GM23338 (cell line): ENCODE data around the gene MICAL3. TPM values are rescaled to one million over a fixed set of nuclear protein-coding genes. Genes with fewer than 3 reads are reported as not detected.

Source experiments
- ATAC-seq: fragments of 200-7000 bp; cut with Tn5 transposase; 3 replicates; pipeline ENCODE4 v1.9.1; 2020
- DNase-seq: peaks from one replicate; pipeline ENCODE4 v3.0.0-alpha.2; 2015; ENCODE audit warnings: low spot score
- H2AFZ ChIP-seq: fragments of 200-600 bp; sonication (generic); 2 replicates; pipeline ENCODE4 v1.8.0; 2016; ENCODE audit warnings: antibody characterized with exemption, mild to moderate bottlenecking, moderate library complexity
- H3F3A ChIP-seq: fragments of 200-600 bp; sonication (generic); replicated peaks from 2 replicates; pipeline ENCODE4 v1.8.0; 2017; ENCODE audit warnings: antibody characterized with exemption, mixed run types, low read depth
- H3K27ac ChIP-seq: fragments of 200-600 bp; sonication (generic); 2 replicates; pipeline ENCODE4 v1.6.1; 2016; ENCODE audit warnings: low read depth
- H3K27me3 ChIP-seq: fragments of 200-600 bp; sonication (generic); 2 replicates; pipeline ENCODE4 v1.8.0; 2016; ENCODE audit warnings: mild to moderate bottlenecking, mixed run types, moderate library complexity; ENCODE audit not compliant: insufficient read depth
- H3K36me3 ChIP-seq: fragments of 200-600 bp; sonication (generic); 2 replicates; pipeline ENCODE4 v1.8.0; 2016; ENCODE audit warnings: mild to moderate bottlenecking; ENCODE audit not compliant: insufficient read depth
- H3K4me1 ChIP-seq: fragments of 200-600 bp; sonication (generic); 2 replicates; pipeline ENCODE4 v1.8.0; 2016; ENCODE audit warnings: mild to moderate bottlenecking, moderate library complexity; ENCODE audit not compliant: insufficient read depth
- H3K4me2 ChIP-seq: fragments of 200-600 bp; sonication (generic); 2 replicates; pipeline ENCODE4 v1.7.1; 2017; ENCODE audit warnings: mixed run types
- H3K4me3 ChIP-seq: fragments of 200-600 bp; sonication (generic); 2 replicates; pipeline ENCODE4 v1.6.1; 2016; ENCODE audit warnings: mixed run types
- H3K79me2 ChIP-seq: fragments of 200-600 bp; sonication (generic); replicated peaks from 2 replicates; pipeline ENCODE4 v1.8.0; 2017; ENCODE audit warnings: mild to moderate bottlenecking; ENCODE audit not compliant: insufficient read depth
- H3K9me2 ChIP-seq: fragments of 200-600 bp; sonication (generic); 2 replicates; pipeline ENCODE4 v1.8.0; 2017; ENCODE audit not compliant: insufficient read depth
- H4K20me1 ChIP-seq: fragments of 200-600 bp; sonication (generic); replicated peaks from 2 replicates; pipeline ENCODE4 v1.8.0; 2017; ENCODE audit warnings: mild to moderate bottlenecking; ENCODE audit not compliant: insufficient read depth
- H3K27ac Mint-ChIP-seq: 2 replicates; pipeline ENCODE4 v1.8.0; 2020; ENCODE audit warnings: inconsistent platforms, mild to moderate bottlenecking, moderate library complexity, mixed read lengths
- H3K27me3 Mint-ChIP-seq: 3 replicates; pipeline ENCODE4 v1.8.0; 2022; ENCODE audit warnings: low read depth, mild to moderate bottlenecking, moderate library complexity, mixed read lengths, inconsistent platforms; ENCODE audit not compliant: insufficient read depth, poor library complexity
- H3K36me3 Mint-ChIP-seq: 3 replicates; pipeline ENCODE4 v1.8.0; 2021; ENCODE audit warnings: low read depth, mild to moderate bottlenecking, inconsistent platforms, moderate library complexity, mixed read lengths
- H3K4me1 Mint-ChIP-seq: 3 replicates; pipeline ENCODE4 v1.8.0; 2020; ENCODE audit warnings: mild to moderate bottlenecking, inconsistent platforms, mixed read lengths
- H3K4me3 Mint-ChIP-seq: 3 replicates; pipeline ENCODE4 v1.8.0; 2021; ENCODE audit warnings: moderate library complexity, mild to moderate bottlenecking, inconsistent platforms, mixed read lengths
- H3K9me3 Mint-ChIP-seq: 3 replicates; pipeline ENCODE4 v1.8.0; 2020; ENCODE audit warnings: moderate library complexity, mild to moderate bottlenecking, inconsistent platforms, mixed read lengths
- CREB1 ChIP-seq: fragments of 250-450 bp; sonication (Bioruptor Pico); IDR thresholded peaks from 2 replicates; pipeline ENCODE4 v1.5.0; 2020; ENCODE audit warnings: low read depth, mild to moderate bottlenecking, moderate library complexity
- EZH2 ChIP-seq: fragments of 200-600 bp; sonication (generic); IDR thresholded peaks from one replicate; pipeline ENCODE4 v1.8.0; 2017; ENCODE audit warnings: antibody characterized with exemption, mild to moderate bottlenecking, low read depth; ENCODE audit not compliant: unreplicated experiment
- EZH2phosphoT487 ChIP-seq: fragments of 200-600 bp; sonication (generic); IDR thresholded peaks from one replicate; pipeline ENCODE4 v1.8.1; 2018; ENCODE audit warnings: antibody characterized with exemption; ENCODE audit not compliant: unreplicated experiment
- JUNB ChIP-seq: IDR thresholded peaks from one replicate; pipeline ENCODE4 v1.6.1; 2016; ENCODE audit warnings: antibody characterized with exemption; ENCODE audit not compliant: unreplicated experiment
- NANOG ChIP-seq: IDR thresholded peaks from 2 replicates; pipeline ENCODE4 v1.6.1; 2016; ENCODE audit warnings: antibody characterized with exemption, borderline replicate concordance
- POLR2AphosphoS5 ChIP-seq: IDR thresholded peaks from 2 replicates; pipeline ENCODE4 v1.6.1; 2016; ENCODE audit warnings: antibody characterized with exemption, low read depth
- STAT1 ChIP-seq: IDR thresholded peaks from one replicate; pipeline ENCODE4 v1.6.1; 2016; ENCODE audit warnings: antibody characterized with exemption; ENCODE audit not compliant: unreplicated experiment
- ZNF331 ChIP-seq: fragments of 250-450 bp; sonication (Bioruptor Pico); IDR thresholded peaks from 2 replicates; pipeline ENCODE4 v1.5.0; 2020; ENCODE audit warnings: low read depth, mild to moderate bottlenecking, moderate library complexity
- polyA plus RNA-seq: library from polyadenylated mRNA; unstranded; fragments of >200 nt; fragmentation: Nextera tagmentation; extraction: Ambion mirVana; gene quantifications from 2 replicates; pipeline ENCODE4 v1.2.1, GENCODE V29; 2016
- total RNA-seq: library from RNA; depleted of rRNA; stranded (reverse); fragments of >200 nt; shearing (Covaris generic); gene quantifications from 2 replicates; pipeline ENCODE4 v1.2.3, GENCODE V29; 2014
- TF ChIP-seq, protein P1 (sequence below): fragments of 250-450 bp; sonication (Bioruptor Pico); IDR thresholded peaks from 2 replicates; pipeline ENCODE4 v1.5.0; 2020; ENCODE audit warnings: mild to moderate bottlenecking, moderate library complexity
- TF ChIP-seq, protein P2 (sequence below): IDR thresholded peaks from 2 replicates; pipeline ENCODE4 v1.6.1; 2016; ENCODE audit warnings: antibody characterized with exemption
- TF ChIP-seq, protein P3 (sequence below): IDR thresholded peaks from one replicate; pipeline ENCODE4 v1.6.1; 2018; ENCODE audit warnings: antibody characterized with exemption; ENCODE audit not compliant: unreplicated experiment
- TF ChIP-seq, protein P4 (sequence below), 2 experiments: fragments of 200-600 bp in 1 of 2; sonication (generic) in 1 of 2; conservative IDR thresholded peaks; 2 replicates each; pipeline versions ENCODE4 v1.5.1 to v1.6.1; 2016 to 2017; ENCODE audit warnings: antibody characterized with exemption in 2 of 2, low read depth in 2 of 2, mild to moderate bottlenecking in 2 of 2, moderate library complexity in 1 of 2

Gene MICAL3
- total and polyA plus RNA-seq, 2 experiments from 2014 or later: 10.1 to 33.9 TPM

DNA sequence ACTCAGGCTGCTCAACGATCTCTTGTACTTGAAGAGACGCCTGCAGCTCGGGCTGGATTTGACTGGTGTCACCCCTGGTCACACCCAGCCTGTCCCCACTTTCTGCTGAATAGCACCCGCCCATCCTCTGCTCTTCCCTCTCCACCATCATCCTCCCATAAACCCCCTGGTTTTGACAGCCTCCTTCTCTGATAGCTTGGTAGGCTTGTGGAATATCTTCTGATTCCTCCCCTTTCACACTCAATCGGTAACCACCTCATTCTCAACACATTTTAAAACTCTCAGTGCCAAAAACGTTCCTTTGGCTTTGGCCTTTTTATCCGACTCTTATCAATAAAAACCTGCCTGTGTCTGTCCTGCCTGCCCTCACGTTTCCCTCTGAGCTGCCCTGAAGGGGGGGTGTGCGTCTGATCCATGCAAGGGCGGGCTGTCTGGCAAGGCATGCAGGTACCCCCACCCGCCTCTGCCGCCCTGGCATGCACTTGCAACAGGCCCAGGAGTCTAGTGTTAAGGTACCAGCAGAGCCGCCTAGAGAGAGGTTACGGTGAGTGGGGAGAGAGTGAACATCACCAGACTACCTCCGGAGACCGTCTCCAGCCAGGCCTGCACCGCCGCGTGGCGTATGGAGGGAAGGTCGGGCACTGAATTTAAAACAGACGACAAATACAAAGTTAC lies 198.3 kb downstream of the MICAL3 start:
- H3K9me2 ChIP-seq: no peaks in the 10 kb centered on the region

More for the DNA sequence above, 198.3 kb downstream of the MICAL3 start:
- peaks cover 3% of the 10 kb centered on the region; the same call in 1 of the 3 replicates for H3K4me1 Mint-ChIP-seq
- H3F3A ChIP-seq: no peaks in the 10 kb centered on the region
- no peak overlapping the region for H3K27ac ChIP-seq
- TF ChIP-seq STAT1 (no peak), ZNF331 (CRISPR knock-in tag) (no peak), EZH2phosphoT487 (no peak), POLR2AphosphoS5 (no peak), EZH2 (no peak), JUNB (no peak), CREB1 (CRISPR knock-in tag) (no peak), NANOG (no peak)
- TF ChIP-seq, protein P1, sequence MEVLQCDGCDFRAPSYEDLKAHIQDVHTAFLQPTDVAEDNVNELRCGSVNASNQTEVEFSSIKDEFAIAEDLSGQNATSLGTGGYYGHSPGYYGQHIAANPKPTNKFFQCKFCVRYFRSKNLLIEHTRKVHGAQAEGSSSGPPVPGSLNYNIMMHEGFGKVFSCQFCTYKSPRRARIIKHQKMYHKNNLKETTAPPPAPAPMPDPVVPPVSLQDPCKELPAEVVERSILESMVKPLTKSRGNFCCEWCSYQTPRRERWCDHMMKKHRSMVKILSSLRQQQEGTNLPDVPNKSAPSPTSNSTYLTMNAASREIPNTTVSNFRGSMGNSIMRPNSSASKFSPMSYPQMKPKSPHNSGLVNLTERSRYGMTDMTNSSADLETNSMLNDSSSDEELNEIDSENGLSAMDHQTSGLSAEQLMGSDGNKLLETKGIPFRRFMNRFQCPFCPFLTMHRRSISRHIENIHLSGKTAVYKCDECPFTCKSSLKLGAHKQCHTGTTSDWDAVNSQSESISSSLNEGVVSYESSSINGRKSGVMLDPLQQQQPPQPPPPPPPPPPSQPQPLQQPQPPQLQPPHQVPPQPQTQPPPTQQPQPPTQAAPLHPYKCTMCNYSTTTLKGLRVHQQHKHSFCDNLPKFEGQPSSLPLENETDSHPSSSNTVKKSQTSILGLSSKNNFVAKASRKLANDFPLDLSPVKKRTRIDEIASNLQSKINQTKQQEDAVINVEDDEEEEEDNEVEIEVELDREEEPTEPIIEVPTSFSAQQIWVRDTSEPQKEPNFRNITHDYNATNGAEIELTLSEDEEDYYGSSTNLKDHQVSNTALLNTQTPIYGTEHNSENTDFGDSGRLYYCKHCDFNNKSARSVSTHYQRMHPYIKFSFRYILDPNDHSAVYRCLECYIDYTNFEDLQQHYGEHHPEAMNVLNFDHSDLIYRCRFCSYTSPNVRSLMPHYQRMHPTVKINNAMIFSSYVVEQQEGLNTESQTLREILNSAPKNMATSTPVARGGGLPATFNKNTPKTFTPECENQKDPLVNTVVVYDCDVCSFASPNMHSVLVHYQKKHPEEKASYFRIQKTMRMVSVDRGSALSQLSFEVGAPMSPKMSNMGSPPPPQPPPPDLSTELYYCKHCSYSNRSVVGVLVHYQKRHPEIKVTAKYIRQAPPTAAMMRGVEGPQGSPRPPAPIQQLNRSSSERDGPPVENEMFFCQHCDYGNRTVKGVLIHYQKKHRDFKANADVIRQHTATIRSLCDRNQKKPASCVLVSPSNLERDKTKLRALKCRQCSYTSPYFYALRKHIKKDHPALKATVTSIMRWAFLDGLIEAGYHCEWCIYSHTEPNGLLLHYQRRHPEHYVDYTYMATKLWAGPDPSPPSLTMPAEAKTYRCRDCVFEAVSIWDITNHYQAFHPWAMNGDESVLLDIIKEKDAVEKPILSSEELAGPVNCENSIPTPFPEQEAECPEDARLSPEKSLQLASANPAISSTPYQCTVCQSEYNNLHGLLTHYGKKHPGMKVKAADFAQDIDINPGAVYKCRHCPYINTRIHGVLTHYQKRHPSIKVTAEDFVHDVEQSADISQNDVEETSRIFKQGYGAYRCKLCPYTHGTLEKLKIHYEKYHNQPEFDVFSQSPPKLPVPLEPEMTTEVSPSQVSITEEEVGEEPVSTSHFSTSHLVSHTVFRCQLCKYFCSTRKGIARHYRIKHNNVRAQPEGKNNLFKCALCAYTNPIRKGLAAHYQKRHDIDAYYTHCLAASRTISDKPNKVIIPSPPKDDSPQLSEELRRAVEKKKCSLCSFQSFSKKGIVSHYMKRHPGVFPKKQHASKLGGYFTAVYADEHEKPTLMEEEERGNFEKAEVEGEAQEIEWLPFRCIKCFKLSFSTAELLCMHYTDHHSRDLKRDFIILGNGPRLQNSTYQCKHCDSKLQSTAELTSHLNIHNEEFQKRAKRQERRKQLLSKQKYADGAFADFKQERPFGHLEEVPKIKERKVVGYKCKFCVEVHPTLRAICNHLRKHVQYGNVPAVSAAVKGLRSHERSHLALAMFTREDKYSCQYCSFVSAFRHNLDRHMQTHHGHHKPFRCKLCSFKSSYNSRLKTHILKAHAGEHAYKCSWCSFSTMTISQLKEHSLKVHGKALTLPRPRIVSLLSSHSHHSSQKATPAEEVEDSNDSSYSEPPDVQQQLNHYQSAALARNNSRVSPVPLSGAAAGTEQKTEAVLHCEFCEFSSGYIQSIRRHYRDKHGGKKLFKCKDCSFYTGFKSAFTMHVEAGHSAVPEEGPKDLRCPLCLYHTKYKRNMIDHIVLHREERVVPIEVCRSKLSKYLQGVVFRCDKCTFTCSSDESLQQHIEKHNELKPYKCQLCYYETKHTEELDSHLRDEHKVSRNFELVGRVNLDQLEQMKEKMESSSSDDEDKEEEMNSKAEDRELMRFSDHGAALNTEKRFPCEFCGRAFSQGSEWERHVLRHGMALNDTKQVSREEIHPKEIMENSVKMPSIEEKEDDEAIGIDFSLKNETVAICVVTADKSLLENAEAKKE: no peak
- TF ChIP-seq, protein P2, sequence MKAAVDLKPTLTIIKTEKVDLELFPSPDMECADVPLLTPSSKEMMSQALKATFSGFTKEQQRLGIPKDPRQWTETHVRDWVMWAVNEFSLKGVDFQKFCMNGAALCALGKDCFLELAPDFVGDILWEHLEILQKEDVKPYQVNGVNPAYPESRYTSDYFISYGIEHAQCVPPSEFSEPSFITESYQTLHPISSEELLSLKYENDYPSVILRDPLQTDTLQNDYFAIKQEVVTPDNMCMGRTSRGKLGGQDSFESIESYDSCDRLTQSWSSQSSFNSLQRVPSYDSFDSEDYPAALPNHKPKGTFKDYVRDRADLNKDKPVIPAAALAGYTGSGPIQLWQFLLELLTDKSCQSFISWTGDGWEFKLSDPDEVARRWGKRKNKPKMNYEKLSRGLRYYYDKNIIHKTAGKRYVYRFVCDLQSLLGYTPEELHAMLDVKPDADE: no peak
- TF ChIP-seq, protein P3, sequence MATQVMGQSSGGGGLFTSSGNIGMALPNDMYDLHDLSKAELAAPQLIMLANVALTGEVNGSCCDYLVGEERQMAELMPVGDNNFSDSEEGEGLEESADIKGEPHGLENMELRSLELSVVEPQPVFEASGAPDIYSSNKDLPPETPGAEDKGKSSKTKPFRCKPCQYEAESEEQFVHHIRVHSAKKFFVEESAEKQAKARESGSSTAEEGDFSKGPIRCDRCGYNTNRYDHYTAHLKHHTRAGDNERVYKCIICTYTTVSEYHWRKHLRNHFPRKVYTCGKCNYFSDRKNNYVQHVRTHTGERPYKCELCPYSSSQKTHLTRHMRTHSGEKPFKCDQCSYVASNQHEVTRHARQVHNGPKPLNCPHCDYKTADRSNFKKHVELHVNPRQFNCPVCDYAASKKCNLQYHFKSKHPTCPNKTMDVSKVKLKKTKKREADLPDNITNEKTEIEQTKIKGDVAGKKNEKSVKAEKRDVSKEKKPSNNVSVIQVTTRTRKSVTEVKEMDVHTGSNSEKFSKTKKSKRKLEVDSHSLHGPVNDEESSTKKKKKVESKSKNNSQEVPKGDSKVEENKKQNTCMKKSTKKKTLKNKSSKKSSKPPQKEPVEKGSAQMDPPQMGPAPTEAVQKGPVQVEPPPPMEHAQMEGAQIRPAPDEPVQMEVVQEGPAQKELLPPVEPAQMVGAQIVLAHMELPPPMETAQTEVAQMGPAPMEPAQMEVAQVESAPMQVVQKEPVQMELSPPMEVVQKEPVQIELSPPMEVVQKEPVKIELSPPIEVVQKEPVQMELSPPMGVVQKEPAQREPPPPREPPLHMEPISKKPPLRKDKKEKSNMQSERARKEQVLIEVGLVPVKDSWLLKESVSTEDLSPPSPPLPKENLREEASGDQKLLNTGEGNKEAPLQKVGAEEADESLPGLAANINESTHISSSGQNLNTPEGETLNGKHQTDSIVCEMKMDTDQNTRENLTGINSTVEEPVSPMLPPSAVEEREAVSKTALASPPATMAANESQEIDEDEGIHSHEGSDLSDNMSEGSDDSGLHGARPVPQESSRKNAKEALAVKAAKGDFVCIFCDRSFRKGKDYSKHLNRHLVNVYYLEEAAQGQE: no peak
- TF ChIP-seq, protein P4, sequence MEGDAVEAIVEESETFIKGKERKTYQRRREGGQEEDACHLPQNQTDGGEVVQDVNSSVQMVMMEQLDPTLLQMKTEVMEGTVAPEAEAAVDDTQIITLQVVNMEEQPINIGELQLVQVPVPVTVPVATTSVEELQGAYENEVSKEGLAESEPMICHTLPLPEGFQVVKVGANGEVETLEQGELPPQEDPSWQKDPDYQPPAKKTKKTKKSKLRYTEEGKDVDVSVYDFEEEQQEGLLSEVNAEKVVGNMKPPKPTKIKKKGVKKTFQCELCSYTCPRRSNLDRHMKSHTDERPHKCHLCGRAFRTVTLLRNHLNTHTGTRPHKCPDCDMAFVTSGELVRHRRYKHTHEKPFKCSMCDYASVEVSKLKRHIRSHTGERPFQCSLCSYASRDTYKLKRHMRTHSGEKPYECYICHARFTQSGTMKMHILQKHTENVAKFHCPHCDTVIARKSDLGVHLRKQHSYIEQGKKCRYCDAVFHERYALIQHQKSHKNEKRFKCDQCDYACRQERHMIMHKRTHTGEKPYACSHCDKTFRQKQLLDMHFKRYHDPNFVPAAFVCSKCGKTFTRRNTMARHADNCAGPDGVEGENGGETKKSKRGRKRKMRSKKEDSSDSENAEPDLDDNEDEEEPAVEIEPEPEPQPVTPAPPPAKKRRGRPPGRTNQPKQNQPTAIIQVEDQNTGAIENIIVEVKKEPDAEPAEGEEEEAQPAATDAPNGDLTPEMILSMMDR (conservative IDR thresholded peaks at IDR 0.05; ENCODE audit: low read depth in 2 of 2): no peak
- H3K79me2 ChIP-seq: no peaks in the 10 kb centered on the region
- H3K4me1 ChIP-seq: no peaks in the 10 kb centered on the region
- H3K27ac Mint-ChIP-seq: no peak overlapping the region
- H3K9me3 Mint-ChIP-seq: no peaks in the 10 kb centered on the region; the same call in 2 of the 3 replicates
- H3K36me3 Mint-ChIP-seq: peaks cover 3% of the 10 kb centered on the region; the same call in 1 of the 3 replicates
- H3K4me3 Mint-ChIP-seq: no peak overlapping the region
- H3K4me3 ChIP-seq: no peak overlapping the region
- H3K27me3 Mint-ChIP-seq: peaks cover 7% of the 10 kb centered on the region
- no peak overlapping the region for H2AFZ ChIP-seq
- ATAC-seq (no peak), DNase-seq (no peak)
- no peak overlapping the region for H3K4me2 ChIP-seq
- no peaks in the 10 kb centered on the region for H3K36me3 ChIP-seq
- H3K27me3 ChIP-seq: no peaks in the 10 kb centered on the region
- no peaks in the 10 kb centered on the region; the same call in 1 of the 2 replicates for H4K20me1 ChIP-seq
